Mammary epithelial cell (primary cell): ENCODE results near the gene TK2.

Source experiments
- CTCF ChIP-seq, 2 donors: IDR thresholded peaks in 1 of 2; conservative IDR thresholded peaks in 1 of 2; 2 replicates each; pipeline ENCODE4 v1.5.1; 2011 to 2012; ENCODE audit warnings: inconsistent platforms in 2 of 2, low read length in 2 of 2, mild to moderate bottlenecking in 2 of 2, control low read depth in 1 of 2, low read depth in 1 of 2; ENCODE audit not compliant: insufficient read depth in 1 of 2; ENCODE audit errors: extremely low read depth in 1 of 2
- EZH2 ChIP-seq: IDR thresholded peaks from 2 replicates; pipeline ENCODE4 v1.6.1; 2012; ENCODE audit warnings: low read length, inconsistent platforms, borderline replicate concordance

- TF ChIP-seq CTCF (conservative IDR thresholded peaks at IDR 0.05 in 1 of 2, IDR thresholded peaks at IDR 0.05 in 1 of 2; ENCODE audit: extremely low read depth in 1 of 2, insufficient read depth in 1 of 2, low read depth in 1 of 2, low read length in 2 of 2) (no peak), EZH2 (no peak)
Observed at GRCh38 chr16:66462912-66463311, 87.0 kb downstream of the TK2 start.
